Activated CD8-positive, alpha-beta memory T cell treated with anti-CD3 and anti-CD28 coated beads, Interleukin-2, amount 50 U/mL, for 1 hour (primary cell): ENCODE measurements around the gene IFNA4.
"Not testable (repeated sequence)": the region's sequence is repeated elsewhere in the genome, so short reads cannot be mapped to it uniquely, and the experiment has no call there.

ENCODE experiments used
- DNase-seq: peaks from one replicate; pipeline ENCODE4 v3.0.0-alpha.2; 2020; ENCODE audit errors: extremely low read depth

IFNA4 gene

GRCh38 chr9:21166560-21166959, 20.8 kb downstream of the IFNA4 start, which contains the start of gene IFNA21:
Gene IFNA21 (minus strand): TSS chr9:21166660. CDS start chr9:21166612, 48 bp downstream.
- not testable (repeated sequence) for DNase-seq

- DNase-seq, result no peak
Observed at GRCh38 chr9:21165516-21165915, 21.9 kb downstream of the IFNA4 start.

GRCh38 chr9:21160178-21160577, 27.2 kb downstream of the IFNA4 start:
- DNase-seq, result no peak

GRCh38 chr9:21155501-21155900, 31.9 kb downstream of the IFNA4 start:
- no peak for DNase-seq

GRCh38 chr9:21154018-21154608, 33.3 kb downstream of the IFNA4 start:
- DNase-seq, result no peak

- DNase-seq, result no peak
Observed at GRCh38 chr9:21153336-21154017, 33.9 kb downstream of the IFNA4 start.

GRCh38 chr9:21144603-21145002, 42.8 kb downstream of the IFNA4 start:
- DNase-seq, result no peak

- DNase-seq, result no peak
Observed at GRCh38 chr9:21141427-21141882, 45.9 kb downstream of the IFNA4 start, which contains the start of gene IFNW1. Gene IFNW1 (minus strand): TSS chr9:21141832. CDS start chr9:21141570, 262 bp downstream.

- DNase-seq, result no peak
Observed at GRCh38 chr9:21137020-21137419, 50.4 kb downstream of the IFNA4 start.
